ENCODE data around the gene EIF2D. TPM values are rescaled to one million over a fixed set of nuclear protein-coding genes. Genes with fewer than 3 reads are reported as not detected.

The EIF2D gene
- total RNA-seq, 1 donor from 2014 or later, result 19.5 TPM

DNA sequence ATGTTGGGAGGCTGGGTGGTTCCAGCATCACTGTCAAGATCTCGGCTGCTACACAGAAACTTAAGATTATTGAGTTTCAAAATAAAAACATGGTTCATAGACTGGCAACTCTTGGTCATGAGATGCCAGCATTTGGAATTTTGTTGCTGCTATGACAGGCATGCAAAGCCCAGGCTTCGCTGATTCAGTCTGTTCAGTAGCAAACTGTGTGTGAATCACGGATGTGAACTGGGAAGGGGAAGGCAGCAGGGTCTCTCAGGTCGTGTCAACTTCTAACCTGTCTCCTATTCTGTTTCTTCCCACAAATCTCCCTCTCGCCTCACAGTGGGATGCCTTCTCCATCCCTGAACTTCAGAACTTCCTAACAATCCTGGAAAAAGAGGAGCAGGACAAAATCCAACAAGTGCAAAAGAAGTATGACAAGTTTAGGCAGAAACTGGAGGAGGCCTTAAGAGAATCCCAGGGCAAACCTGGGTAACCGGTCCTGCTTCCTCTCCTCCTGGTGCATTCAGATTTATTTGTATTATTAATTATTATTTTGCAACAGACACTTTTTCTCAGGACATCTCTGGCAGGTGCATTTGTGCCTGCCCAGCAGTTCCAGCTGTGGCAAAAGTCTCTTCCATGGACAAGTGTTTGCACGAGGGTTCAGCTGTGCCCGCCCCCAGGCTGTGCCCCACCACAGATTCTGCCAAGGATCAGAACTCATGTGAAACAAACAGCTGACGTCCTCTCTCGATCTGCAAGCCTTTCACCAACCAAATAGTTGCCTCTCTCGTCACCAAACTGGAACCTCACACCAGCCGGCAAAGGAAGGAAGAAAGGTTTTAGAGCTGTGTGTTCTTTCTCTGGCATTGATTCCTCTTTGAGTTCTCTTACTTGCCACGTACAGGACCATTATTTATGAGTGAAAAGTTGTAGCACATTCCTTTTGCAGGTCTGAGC lies 25.5 kb downstream of the EIF2D start:
- Mint-ChIP-seq H3K4me3 (ENCODE audit: unreplicated experiment) (no peak overlapping the region), H3K27ac (ENCODE audit: unreplicated experiment) (no peak overlapping the region), H3K4me1 (ENCODE audit: low read depth, unreplicated experiment) (no peaks in the 10 kb centered on the region), H3K9me3 (ENCODE audit: unreplicated experiment) (no peaks in the 10 kb centered on the region), H3K36me3 (ENCODE audit: unreplicated experiment) (no peaks in the 10 kb centered on the region), H3K27me3 (ENCODE audit: unreplicated experiment) (peaks cover 2% of the 10 kb centered on the region)
- DNase-seq, result no peak
- TF ChIP-seq, protein P1, sequence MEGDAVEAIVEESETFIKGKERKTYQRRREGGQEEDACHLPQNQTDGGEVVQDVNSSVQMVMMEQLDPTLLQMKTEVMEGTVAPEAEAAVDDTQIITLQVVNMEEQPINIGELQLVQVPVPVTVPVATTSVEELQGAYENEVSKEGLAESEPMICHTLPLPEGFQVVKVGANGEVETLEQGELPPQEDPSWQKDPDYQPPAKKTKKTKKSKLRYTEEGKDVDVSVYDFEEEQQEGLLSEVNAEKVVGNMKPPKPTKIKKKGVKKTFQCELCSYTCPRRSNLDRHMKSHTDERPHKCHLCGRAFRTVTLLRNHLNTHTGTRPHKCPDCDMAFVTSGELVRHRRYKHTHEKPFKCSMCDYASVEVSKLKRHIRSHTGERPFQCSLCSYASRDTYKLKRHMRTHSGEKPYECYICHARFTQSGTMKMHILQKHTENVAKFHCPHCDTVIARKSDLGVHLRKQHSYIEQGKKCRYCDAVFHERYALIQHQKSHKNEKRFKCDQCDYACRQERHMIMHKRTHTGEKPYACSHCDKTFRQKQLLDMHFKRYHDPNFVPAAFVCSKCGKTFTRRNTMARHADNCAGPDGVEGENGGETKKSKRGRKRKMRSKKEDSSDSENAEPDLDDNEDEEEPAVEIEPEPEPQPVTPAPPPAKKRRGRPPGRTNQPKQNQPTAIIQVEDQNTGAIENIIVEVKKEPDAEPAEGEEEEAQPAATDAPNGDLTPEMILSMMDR (IDR thresholded peaks at IDR 0.05; ENCODE audit: partially characterized antibody, unreplicated experiment), result no peak

DNA sequence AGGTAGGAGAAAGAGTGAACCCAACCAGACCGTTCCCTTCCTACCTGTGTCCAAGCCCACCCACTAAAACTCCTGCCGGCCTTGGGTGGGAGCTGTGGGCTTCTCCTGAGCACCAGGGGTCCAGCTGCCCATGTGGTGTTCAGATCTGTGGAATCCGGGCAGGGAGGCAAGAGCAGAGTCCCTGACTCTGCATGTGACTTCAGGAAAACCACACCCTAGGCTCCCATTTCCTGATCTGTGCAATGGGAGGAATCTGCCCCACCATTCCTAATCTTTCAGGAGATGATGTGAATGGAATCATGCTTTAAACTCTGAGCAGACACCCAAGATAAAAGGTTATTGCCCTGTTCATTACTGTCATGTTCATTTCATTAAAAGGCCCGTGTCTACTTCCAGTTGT lies 27.6 kb downstream of the EIF2D start:
- no peak overlapping the region for H3K4me3 Mint-ChIP-seq (ENCODE audit: unreplicated experiment)
- H3K27me3 Mint-ChIP-seq (ENCODE audit: unreplicated experiment), result peaks cover 2% of the 10 kb centered on the region
- TF ChIP-seq, protein P1 (IDR thresholded peaks at IDR 0.05; ENCODE audit: partially characterized antibody, unreplicated experiment), result no peak
- peaks cover 1% of the 10 kb centered on the region for H3K9me3 Mint-ChIP-seq (ENCODE audit: unreplicated experiment)
- DNase-seq, result no peak
- no peak overlapping the region for H3K27ac Mint-ChIP-seq (ENCODE audit: unreplicated experiment)
- peaks cover 3% of the 10 kb centered on the region for H3K4me1 Mint-ChIP-seq (ENCODE audit: low read depth, unreplicated experiment)
- no peaks in the 10 kb centered on the region for H3K36me3 Mint-ChIP-seq (ENCODE audit: unreplicated experiment)

DNA sequence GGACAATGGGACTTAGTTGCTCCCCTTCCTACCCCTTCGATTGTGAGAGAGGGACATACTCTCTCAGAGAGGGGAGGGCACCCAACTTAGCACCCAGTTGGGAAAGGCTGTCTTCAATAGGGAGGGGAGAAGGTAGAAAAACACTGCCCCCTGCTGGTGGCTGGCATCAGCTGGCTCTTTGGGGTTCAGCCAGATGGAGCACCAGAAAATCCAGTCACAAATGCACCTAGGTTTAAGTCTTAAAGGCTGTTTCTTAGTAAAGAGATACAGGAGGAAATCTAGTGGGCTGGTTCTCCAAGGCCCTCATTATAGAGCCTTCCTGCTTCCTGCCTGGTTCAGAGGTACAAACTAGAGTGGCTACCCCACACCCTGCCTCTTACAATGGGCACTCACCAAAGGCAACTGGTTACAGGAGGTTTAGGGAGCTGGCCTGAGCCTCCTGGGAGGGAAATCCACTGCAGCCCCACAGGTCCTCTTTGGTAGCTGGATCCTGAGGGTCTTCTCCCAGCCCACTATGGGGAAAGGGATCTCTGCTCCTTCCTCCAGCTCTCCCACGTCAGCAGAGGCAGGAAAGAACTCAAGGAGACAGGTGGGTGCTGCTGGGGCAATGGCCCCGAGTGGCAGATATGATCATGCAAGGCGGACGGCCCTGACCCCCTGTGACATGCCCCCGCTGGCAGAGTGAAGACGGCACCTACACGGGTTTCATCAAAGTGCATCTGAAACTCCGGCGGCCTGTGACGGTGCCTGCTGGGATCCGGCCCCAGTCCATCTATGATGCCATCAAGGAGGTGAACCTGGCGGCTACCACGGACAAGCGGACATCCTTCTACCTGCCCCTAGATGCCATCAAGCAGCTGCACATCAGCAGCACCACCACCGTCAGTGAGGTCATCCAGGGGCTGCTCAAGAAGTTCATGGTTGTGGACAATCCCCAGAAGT lies 28.3 kb downstream of the EIF2D start:
- no peaks in the 10 kb centered on the region for H3K36me3 Mint-ChIP-seq (ENCODE audit: unreplicated experiment)
- H3K4me3 Mint-ChIP-seq (ENCODE audit: unreplicated experiment), result no peak overlapping the region
- DNase-seq, result peak; percentile 78
- no peaks in the 10 kb centered on the region for H3K27me3 Mint-ChIP-seq (ENCODE audit: unreplicated experiment)
- TF ChIP-seq, protein P1 (IDR thresholded peaks at IDR 0.05; ENCODE audit: partially characterized antibody, unreplicated experiment), result peak; percentile 94
- no peak overlapping the region for H3K27ac Mint-ChIP-seq (ENCODE audit: unreplicated experiment)
- peaks cover 4% of the 10 kb centered on the region for H3K4me1 Mint-ChIP-seq (ENCODE audit: low read depth, unreplicated experiment)
- H3K9me3 Mint-ChIP-seq (ENCODE audit: unreplicated experiment), result peaks cover 1% of the 10 kb centered on the region

DNA sequence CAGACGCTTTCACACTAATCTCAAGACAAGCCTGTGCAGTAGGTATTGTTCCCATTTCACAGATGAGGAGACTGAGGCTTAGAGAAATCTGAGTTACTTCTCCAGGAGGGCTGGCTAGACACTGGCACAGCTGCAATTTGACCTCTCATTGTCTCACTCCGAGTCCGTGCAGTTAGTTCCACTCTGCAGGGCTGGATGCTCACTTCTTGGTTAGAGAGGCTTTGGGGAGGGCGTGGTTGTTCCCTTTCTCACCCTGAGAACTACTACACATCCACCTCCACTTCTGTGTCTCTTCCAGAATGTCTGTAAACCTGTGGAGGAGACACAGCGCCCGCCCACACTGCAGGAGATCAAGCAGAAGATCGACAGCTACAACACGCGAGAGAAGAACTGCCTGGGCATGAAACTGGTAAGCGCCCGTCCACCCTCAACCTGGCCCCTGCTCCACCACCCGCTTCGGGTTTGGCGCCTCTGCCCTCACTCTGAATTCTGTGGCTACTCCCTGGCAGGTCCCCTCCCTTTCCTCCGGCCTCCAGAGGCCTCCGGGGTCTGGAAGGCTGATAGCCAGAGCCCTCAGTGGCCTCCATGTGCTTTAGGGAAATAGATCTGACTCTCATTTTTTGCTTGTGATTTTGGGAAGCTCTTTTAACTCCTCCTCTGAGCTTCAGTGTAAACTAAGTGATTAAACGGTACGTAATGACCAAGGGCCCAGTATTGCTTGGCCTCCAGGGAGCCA lies 29.1 kb downstream of the EIF2D start:
- Mint-ChIP-seq H3K27ac (ENCODE audit: unreplicated experiment) (no peak overlapping the region), H3K36me3 (ENCODE audit: unreplicated experiment) (no peaks in the 10 kb centered on the region), H3K4me3 (ENCODE audit: unreplicated experiment) (no peak overlapping the region)

More for the DNA sequence above, 29.1 kb downstream of the EIF2D start:
- Mint-ChIP-seq H3K27me3 (ENCODE audit: unreplicated experiment) (no peaks in the 10 kb centered on the region), H3K4me1 (ENCODE audit: low read depth, unreplicated experiment) (peaks cover 7% of the 10 kb centered on the region), H3K9me3 (ENCODE audit: unreplicated experiment) (peaks cover 1% of the 10 kb centered on the region)
- no peak for DNase-seq
- TF ChIP-seq, protein P1 (IDR thresholded peaks at IDR 0.05; ENCODE audit: partially characterized antibody, unreplicated experiment), result no peak

All from glutamatergic neuron (in vitro differentiated cells).